ENCODE data around the gene BRSK2.

The BRSK2 gene

DNA sequence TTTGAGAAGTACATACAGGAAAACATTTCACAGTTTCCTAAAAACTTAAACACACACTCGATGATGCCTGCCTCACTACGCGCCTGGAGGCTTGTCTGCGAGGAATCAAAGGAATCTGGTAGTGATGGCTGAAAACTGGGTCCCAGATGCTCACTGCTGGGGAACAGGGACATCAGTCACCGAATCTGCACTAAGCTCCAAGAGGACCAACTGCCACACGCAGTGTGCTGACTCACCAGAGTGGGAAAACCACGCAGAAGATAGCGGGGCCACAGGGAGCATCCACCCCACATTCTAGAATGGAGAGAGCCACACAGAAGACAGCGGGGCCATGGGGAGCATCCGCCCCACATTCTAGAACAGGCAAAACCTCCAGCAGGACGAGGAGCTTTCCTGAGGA lies 121.2 kb downstream of the BRSK2 start:
- Histone ChIP-seq H3K9ac (no peak overlapping the region), H3K9me3 (ENCODE audit: control insufficient read depth, low read length) (no peaks in the 10 kb centered on the region), H3K4me1 (no peaks in the 10 kb centered on the region), H3K27me3 (ENCODE audit: control insufficient read depth, insufficient read depth, low read length) (no peaks in the 10 kb centered on the region), H3K4me2 (ENCODE audit: low read length) (no peak overlapping the region), H3K4me3 (ENCODE audit: low read depth, low read length) (no peak overlapping the region), H3K27ac (no peak overlapping the region), H3K79me2 (peaks cover 42% of the 10 kb centered on the region), H2AFZ (no peak overlapping the region), H3K36me3 (ENCODE audit: control insufficient read depth, insufficient read depth, low read length) (no peaks in the 10 kb centered on the region)
- TF ChIP-seq, protein P1, sequence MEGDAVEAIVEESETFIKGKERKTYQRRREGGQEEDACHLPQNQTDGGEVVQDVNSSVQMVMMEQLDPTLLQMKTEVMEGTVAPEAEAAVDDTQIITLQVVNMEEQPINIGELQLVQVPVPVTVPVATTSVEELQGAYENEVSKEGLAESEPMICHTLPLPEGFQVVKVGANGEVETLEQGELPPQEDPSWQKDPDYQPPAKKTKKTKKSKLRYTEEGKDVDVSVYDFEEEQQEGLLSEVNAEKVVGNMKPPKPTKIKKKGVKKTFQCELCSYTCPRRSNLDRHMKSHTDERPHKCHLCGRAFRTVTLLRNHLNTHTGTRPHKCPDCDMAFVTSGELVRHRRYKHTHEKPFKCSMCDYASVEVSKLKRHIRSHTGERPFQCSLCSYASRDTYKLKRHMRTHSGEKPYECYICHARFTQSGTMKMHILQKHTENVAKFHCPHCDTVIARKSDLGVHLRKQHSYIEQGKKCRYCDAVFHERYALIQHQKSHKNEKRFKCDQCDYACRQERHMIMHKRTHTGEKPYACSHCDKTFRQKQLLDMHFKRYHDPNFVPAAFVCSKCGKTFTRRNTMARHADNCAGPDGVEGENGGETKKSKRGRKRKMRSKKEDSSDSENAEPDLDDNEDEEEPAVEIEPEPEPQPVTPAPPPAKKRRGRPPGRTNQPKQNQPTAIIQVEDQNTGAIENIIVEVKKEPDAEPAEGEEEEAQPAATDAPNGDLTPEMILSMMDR (IDR thresholded peaks at IDR 0.05), result no peak

DNA sequence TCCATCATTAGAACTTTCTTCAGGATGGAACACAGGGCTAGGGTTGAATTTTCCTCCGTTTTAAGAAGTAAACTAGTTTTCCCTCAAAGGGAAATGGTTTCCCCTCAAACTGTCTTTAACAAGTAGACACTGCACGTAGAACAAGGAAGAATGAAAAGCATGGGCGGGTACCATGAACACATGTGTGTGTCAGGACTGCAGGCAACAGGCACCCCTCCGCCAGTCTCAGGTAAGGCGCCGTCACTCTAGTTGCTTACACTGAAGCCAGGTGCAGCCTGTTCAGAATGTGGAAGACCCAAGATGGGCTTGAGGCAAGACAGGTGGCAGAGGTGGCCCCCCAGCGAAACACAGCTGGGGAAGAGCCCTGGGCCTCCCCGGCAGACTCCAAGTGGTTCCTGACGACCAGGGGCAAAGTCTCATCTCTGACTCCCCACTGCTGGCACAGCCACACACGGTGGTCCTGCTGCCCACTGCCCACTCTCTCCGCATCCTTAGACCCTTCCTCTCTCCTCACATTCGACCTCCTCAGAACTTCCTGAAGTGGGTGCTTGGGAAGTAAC lies 122.3 kb downstream of the BRSK2 start:
- Histone ChIP-seq H3K27ac (no peak overlapping the region), H3K36me3 (ENCODE audit: control insufficient read depth, insufficient read depth, low read length) (no peaks in the 10 kb centered on the region), H3K4me1 (no peaks in the 10 kb centered on the region), H3K79me2 (peaks cover 40% of the 10 kb centered on the region), H3K4me2 (ENCODE audit: low read length) (no peak overlapping the region), H3K9ac (no peak overlapping the region), H3K4me3 (ENCODE audit: low read depth, low read length) (no peak overlapping the region), H3K9me3 (ENCODE audit: control insufficient read depth, low read length) (no peaks in the 10 kb centered on the region), H3K27me3 (ENCODE audit: control insufficient read depth, insufficient read depth, low read length) (no peaks in the 10 kb centered on the region), H2AFZ (no peak overlapping the region)
- TF ChIP-seq, protein P1 (IDR thresholded peaks at IDR 0.05), result no peak
